NK-92 (cell line): Measurements from ENCODE around the gene PRKN.

Experiments used
- DNase-seq: peaks from one replicate; lab custom pipeline; 2025; ENCODE audit not compliant: unreplicated experiment; lab: John Stamatoyannopoulos, UW

Gene PRKN

GRCh38 chr6:162621246-162621645 is 106.3 kb downstream of the PRKN start:
- DNase-seq: no peak

GRCh38 chr6:162620073-162620472 is 107.5 kb downstream of the PRKN start:
- DNase-seq: no peak

DNA sequence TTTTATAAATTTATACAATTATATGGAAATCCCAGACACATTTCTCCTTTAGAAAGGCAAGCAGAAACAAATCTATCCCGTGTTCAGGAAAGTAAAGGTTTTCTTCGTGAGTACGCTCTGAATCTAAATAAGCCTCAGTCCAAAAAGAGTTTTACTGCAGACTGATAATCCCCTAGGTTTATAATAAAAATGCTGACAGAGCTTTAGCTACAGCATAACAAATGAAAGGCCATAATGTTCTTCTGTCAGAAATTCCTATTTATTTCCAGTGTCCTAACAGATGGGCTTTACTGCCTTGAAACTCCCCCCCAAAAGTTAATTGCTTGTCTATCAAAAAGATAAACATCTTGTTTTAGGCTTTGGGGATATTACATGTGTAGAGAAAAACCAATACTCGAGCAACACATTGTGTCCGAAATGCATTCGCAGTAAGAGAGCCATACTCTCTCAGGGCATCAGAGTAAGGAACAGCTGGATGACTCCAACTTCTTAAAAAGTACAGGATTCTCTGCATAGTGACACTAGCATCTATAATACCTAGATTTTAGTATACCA is 109.0 kb downstream of the PRKN start:
- DNase-seq: no peak

- no peak for DNase-seq
Observed at GRCh38 chr6:162615016-162615705, 112.4 kb downstream of the PRKN start.

GRCh38 chr6:162613310-162613709 is 114.3 kb downstream of the PRKN start:
- no peak for DNase-seq

- DNase-seq: no peak
Observed at GRCh38 chr6:162612613-162613012, 115.0 kb downstream of the PRKN start.

- DNase-seq: no peak
Observed at GRCh38 chr6:162610351-162610750, 117.2 kb downstream of the PRKN start.

DNA sequence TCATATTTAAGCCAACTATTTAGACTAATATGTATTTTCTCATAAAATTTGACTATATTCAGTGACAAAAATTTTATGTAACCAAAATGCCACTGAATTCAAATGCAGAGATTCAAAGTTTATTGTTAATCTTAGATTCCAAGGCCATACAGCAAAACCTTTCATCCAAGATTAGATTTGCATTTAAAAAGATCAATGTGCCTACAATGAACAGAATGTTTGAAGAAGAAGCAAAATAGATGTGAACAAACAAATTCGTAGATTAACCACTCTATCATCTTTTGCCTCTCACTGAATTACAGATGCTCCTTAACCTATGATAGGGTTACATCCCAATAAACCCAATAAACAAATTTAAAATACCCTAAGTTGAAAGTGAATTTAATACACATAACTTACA is 121.7 kb downstream of the PRKN start:
- no peak for DNase-seq

GRCh38 chr6:162603231-162604015 is 124.1 kb downstream of the PRKN start:
- DNase-seq: no peak

DNA sequence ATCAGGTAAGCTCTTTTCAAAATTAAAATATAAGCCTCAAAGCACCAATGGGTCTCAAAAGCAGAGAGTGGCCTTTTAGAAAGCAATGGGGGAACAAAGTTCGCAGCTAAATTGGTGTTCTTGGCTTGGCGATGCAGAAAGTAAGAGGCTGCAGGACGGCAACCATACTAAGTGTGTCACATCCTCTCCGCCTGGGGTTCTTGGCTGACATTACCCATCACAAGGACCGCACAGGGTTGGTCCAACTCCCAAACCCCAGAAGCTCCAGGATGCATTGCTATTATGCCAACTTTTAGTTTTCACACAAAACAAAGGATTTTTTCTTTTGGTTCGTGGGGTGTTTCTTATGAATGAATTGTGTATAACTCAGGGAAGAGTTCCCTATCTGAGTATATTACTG is 124.8 kb downstream of the PRKN start:
- no peak for DNase-seq

- no peak for DNase-seq
Observed at GRCh38 chr6:162596676-162597075, 130.9 kb downstream of the PRKN start.

- DNase-seq: no peak
Observed at GRCh38 chr6:162591517-162591916, 136.0 kb downstream of the PRKN start.

- DNase-seq: no peak
Observed at GRCh38 chr6:162581988-162582780, 145.4 kb downstream of the PRKN start.

- DNase-seq: no peak
Observed at GRCh38 chr6:162580619-162581018, 146.9 kb downstream of the PRKN start.

- no peak for DNase-seq
Observed at GRCh38 chr6:162576016-162576415, 151.6 kb downstream of the PRKN start.

DNA sequence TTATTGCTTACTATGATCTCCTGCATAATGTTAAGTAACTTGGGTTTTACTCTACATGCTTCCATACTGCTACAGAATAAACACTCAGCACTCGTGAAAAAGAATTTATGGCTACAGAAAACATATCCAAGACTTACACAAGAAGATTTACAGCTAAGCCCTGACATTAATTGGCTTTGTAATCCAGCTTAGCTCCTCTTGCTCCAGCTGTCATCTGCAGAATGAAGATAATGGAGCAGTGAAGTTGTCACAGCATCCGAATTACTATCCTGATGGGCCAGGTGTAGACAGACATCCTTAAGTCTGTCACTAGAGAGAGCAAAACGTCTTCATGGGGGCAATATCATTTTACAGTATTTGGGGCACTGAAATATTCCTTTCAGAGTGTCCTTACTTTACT is 155.3 kb downstream of the PRKN start:
- DNase-seq: no peak

DNA sequence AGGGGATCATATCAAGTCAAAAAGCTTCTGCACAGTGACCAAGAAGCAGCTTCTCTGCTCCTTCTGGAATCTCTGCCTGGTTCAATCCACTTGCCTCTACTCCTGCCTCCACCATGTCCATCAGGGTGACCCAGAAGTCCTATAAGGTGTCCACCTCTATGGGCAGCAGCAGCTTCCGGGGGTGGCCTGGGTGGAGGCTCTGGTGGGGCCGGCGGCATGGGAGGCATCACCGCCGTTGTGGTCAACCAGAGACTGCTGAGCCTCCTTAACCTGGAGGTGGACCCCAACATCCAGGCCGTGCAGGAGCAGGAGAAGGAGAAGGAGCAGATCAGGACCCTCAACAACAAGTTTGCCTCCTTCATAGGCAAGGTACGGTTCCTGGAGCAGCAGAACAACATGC is 159.3 kb downstream of the PRKN start:
- DNase-seq: no peak

GRCh38 chr6:162562041-162562440 is 165.5 kb downstream of the PRKN start:
- DNase-seq: no peak

DNA sequence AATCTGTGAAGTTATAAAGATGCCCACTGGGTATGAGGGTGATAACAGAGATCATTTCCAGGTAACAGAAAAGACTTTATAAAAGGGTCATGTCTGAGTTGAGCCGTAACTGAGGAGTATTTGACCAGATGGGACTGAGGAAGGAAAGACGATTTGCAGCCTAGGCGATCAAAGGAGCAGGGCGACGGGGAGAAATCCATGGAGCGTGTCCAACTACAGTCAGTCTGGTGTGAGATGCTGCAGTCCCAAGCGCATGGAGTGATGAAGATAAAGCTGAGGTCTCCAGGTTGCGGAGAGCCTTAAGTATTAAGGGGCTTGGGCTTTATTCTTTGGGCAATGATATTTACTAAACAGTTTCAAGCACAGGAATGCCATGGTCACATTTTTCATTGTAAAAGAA is 166.7 kb downstream of the PRKN start:
- DNase-seq: no peak

- no peak for DNase-seq
Observed at GRCh38 chr6:162554531-162554930, 173.0 kb downstream of the PRKN start.

DNA sequence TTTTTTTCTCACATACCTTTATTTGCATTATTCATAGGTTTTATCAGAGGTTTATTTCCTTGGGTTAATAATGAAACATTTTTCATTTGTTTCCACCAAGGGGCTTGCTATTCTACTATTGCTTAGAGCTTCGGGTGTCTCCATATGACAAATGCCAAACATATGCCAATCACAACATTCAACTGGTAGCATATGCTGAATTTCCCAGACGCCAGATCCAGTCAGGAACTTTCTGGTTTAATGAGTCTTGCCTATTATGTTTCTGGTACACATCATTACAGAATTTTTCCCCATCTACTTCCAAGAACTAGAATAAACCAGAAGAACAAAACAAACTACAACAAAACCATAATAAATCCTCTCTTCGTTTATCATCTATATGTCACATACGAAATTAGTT is 180.7 kb downstream of the PRKN start:
- DNase-seq: no peak

- DNase-seq: no peak
Observed at GRCh38 chr6:162543221-162543620, 184.3 kb downstream of the PRKN start.
